ENCODE measurements around the gene TMIGD3. TPM values are rescaled to one million over a fixed set of nuclear protein-coding genes. Genes with fewer than 3 reads are reported as not detected.

Gene TMIGD3
- total RNA-seq, 1 experiment from 2014 or later: not detected

GRCh38 chr1:111511370-111511769 lies 7.9 kb upstream of the TMIGD3 start:
- no peak overlapping the region for H3K27ac ChIP-seq (ENCODE audit: low read length)
- no peaks in the 10 kb centered on the region for H3K27me3 ChIP-seq (ENCODE audit: control insufficient read depth, insufficient read depth, low read length)
- ATAC-seq (no peak), DNase-seq (ENCODE audit: low read depth, low spot score) (no peak)
- in situ Hi-C loops (cut with HindIII; ENCODE audit: low pct_unique_long_range_greater_than_20kb, low sequenced_read_pairs) (no loop called here), intact Hi-C loops (cut with micrococcal nuclease; ENCODE audit: unreplicated experiment) (no loop called here)
- ChIA-PET POLR2A (no interaction called here), CTCF (no interaction called here)
- no peaks in the 10 kb centered on the region for H3K36me3 ChIP-seq (ENCODE audit: control insufficient read depth, insufficient read depth, low read length)
- BruUV-seq (replicated peaks): no TSS peak
- no peak for TF ChIP-seq CTCF (IDR thresholded peaks at IDR 0.05)
- no peak for TF ChIP-seq POLR2AphosphoS5 (IDR thresholded peaks at IDR 0.05; ENCODE audit: low read depth, low read length)
- TF ChIP-seq REST (IDR thresholded peaks at IDR 0.05; ENCODE audit: insufficient read depth in 1 of 2, low read depth in 2 of 2, low read length in 1 of 2): no peak
- no peak for TF ChIP-seq SIN3A (IDR thresholded peaks at IDR 0.05; ENCODE audit: borderline replicate concordance, insufficient read depth, low read depth, low read length)
- TF ChIP-seq TCF7L2 (IDR thresholded peaks at IDR 0.05; ENCODE audit: low read depth, low read length): no peak
- no peak overlapping the region for H3K4me3 ChIP-seq (ENCODE audit: low read depth in 2 of 2, low read length in 2 of 2)
- H3K9me3 ChIP-seq (ENCODE audit: control insufficient read depth, insufficient read depth, low read depth, low read length): no peaks in the 10 kb centered on the region
- peaks cover 4% of the 10 kb centered on the region; the same call in 1 of the 2 replicates for H3K4me1 ChIP-seq (ENCODE audit: control insufficient read depth, insufficient read depth, low read length)

GRCh38 chr1:111509997-111510375 lies 6.6 kb upstream of the TMIGD3 start:
- DNase-seq (ENCODE audit: low read depth, low spot score) (no peak), ATAC-seq (no peak)
- Histone ChIP-seq H3K9me3 (ENCODE audit: control insufficient read depth, insufficient read depth, low read depth, low read length) (no peaks in the 10 kb centered on the region), H3K4me3 (ENCODE audit: low read depth in 2 of 2, low read length in 2 of 2) (no peak overlapping the region), H3K4me1 (ENCODE audit: control insufficient read depth, insufficient read depth, low read length) (peaks cover 4% of the 10 kb centered on the region; the same call in 1 of the 2 replicates), H3K27ac (ENCODE audit: low read length) (no peak overlapping the region), H3K27me3 (ENCODE audit: control insufficient read depth, insufficient read depth, low read length) (no peaks in the 10 kb centered on the region), H3K36me3 (ENCODE audit: control insufficient read depth, insufficient read depth, low read length) (no peaks in the 10 kb centered on the region)
- no TSS peak for BruUV-seq (replicated peaks)
- POLR2A ChIA-PET: no interaction called here
- intact Hi-C loops (cut with micrococcal nuclease; ENCODE audit: unreplicated experiment) (loop anchor here (10.0 kb wide), 1 partner anchor 245 kb away; the partner anchor contains the start of gene DDX20), in situ Hi-C loops (cut with HindIII; ENCODE audit: low pct_unique_long_range_greater_than_20kb, low sequenced_read_pairs) (no loop called here)
- CTCF ChIA-PET: no interaction called here
- TF ChIP-seq CTCF (IDR thresholded peaks at IDR 0.05) (no peak), POLR2AphosphoS5 (IDR thresholded peaks at IDR 0.05; ENCODE audit: low read depth, low read length) (no peak), SIN3A (IDR thresholded peaks at IDR 0.05; ENCODE audit: borderline replicate concordance, insufficient read depth, low read depth, low read length) (no peak), TCF7L2 (IDR thresholded peaks at IDR 0.05; ENCODE audit: low read depth, low read length) (no peak), REST (IDR thresholded peaks at IDR 0.05; ENCODE audit: insufficient read depth in 1 of 2, low read depth in 2 of 2, low read length in 1 of 2) (no peak)
